ENCODE measurements around the gene CDC42EP3.

Gene CDC42EP3

GRCh38 chr2:37683241-37683640 lies 11.8 kb upstream of the CDC42EP3 start:
- DNase-seq, result no peak

DNA sequence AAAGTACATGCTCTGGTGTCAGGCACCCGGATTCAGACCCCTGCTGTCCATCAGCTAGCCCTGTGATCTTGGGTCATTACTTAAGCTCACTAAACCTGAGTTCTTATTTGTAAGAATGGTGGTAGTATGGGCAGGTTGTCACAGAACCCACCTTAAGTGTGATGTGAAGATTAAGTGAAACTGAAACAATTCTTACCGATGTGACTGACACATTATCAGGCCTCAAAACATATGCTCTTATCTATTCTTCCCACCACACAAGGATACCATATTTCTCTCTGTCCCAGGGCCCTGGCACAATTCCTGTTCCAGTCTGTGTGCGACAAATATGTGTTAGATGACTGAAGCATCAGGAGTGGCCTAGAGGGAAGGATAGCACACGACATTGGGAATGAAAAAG lies 11.0 kb upstream of the CDC42EP3 start:
- no peak for DNase-seq

GRCh38 chr2:37681587-37681986 lies 10.1 kb upstream of the CDC42EP3 start:
- no peak for DNase-seq

DNA sequence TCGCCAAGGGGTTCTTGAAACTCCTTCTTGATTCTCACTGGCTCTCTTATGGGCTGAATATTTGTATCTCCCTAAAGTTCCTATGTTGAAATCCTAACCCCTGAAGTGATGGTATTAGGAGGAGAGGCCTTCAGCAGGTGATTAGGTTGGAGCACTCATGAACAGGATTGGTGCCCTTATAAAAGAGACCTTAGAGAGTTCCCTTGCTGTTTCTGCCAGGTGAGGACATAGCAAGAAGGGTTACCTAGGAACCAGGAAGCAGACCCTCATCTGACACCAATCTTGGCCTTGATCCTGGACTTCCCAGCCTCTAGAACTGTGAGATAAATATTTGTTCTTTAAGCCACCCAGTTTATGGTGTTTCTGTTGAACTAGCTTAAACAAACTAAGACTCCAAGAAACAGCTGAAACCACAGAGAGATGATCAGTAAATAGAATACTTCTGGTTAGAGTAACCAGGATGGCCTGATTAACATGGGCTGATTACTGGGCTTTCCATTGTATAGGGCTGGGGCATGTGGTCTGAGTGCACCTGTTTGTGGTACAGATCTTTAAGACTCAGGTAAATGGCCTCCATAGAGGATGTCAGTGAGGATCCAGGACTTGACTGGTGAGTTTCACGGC lies 7.7 kb upstream of the CDC42EP3 start:
- no peak for DNase-seq

GRCh38 chr2:37676274-37676673 lies 4.8 kb upstream of the CDC42EP3 start:
- no peak for DNase-seq

DNA sequence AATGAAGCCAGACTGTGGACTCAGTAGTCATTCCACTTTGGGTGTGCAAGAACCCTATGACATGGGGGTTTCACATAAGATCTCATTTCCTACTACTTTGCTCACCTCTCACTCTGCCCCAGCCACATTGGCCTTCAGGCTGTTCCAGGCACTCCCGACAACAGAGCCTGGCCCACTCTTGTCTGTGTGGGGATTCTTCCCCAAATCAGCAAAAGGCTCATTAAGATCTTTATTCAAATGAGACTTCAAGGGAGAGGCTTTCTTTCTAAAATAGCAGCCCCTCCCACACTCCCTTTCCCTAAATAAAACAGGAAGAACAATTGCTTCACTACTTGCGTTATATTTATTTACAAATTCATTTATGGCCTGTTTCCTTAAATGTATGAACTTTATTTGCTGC lies 3.5 kb upstream of the CDC42EP3 start:
- DNase-seq, result no peak

DNA sequence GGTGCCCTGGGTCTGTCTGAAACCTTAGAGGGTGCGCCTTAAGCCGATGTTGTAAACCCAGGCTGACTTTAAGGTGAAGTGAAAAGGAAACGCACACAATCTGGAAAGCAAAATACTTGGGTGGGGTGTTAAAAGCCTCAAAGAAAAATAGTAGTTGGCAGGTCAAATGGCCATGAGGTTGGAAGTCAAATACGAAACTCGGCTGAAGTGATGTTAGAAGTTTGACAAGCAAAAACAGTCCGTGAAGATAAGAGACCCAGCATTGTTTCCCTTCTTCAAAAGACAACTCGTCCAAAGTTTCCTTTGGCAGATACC lies 1.4 kb upstream of the CDC42EP3 start:
- DNase-seq, result no peak

GRCh38 chr2:37672104-37672869 lies 845 bp upstream of the CDC42EP3 start:
- DNase-seq, result peak; percentile 31 to 56 (median 43)

GRCh38 chr2:37671816-37672103 lies 318 bp upstream of the CDC42EP3 start:
- peak in 1 of 4 experiments; percentile 41 for DNase-seq

- no peak for DNase-seq
Observed at GRCh38 chr2:37670378-37671008, 949 bp downstream of the CDC42EP3 start.

GRCh38 chr2:37669446-37669845 lies 2.0 kb downstream of the CDC42EP3 start:
- DNase-seq, result no peak

- DNase-seq, result no peak
Observed at GRCh38 chr2:37667704-37668103, 3.7 kb downstream of the CDC42EP3 start.

GRCh38 chr2:37666772-37667171 lies 4.7 kb downstream of the CDC42EP3 start:
- no peak for DNase-seq

GRCh38 chr2:37665604-37666362 lies 5.7 kb downstream of the CDC42EP3 start:
- no peak for DNase-seq

DNA sequence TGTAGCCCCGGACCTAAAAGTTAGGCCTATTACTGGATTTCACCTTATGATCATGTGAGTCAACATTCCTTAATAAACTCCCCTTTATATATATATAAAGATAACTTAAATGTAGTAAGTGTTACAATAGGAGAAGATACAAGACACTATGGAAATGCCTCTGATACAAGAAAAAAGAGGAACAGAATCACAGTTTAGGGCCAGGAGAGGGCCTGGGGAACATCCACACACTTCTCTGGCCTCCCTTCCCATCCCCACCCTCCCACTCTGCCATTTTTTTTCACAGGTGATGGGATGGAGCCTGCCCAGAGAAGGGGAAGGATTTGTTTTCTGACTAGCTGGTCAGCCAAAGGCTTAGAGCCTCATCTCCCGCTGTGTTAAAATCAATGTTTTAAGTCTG lies 6.4 kb downstream of the CDC42EP3 start:
- DNase-seq, result no peak

DNA sequence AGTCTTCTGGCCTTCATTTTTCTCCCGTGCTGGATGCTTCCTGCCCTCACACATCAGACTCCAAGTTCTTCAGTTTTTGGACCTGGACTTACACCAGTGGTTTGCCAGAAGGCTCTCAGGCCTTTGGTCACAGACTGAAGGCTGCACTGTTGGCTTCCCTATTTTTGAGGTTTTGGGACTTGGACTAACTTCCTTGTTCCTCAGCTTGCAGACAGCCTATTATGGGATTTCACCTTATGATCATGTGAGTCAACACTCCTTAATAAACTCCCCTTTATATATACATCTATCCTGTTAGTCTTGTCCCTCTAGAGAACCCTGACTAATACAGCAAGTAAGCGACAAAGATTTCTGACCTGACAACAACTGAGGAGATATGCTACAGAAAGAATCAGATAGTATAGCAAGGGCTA lies 7.2 kb downstream of the CDC42EP3 start:
- no peak for DNase-seq

GRCh38 chr2:37663390-37663789 lies 8.1 kb downstream of the CDC42EP3 start:
- no peak for DNase-seq

- DNase-seq, result no peak
Observed at GRCh38 chr2:37659723-37660122, 11.7 kb downstream of the CDC42EP3 start.

GRCh38 chr2:37658682-37659081 lies 12.8 kb downstream of the CDC42EP3 start:
- no peak for DNase-seq

DNA sequence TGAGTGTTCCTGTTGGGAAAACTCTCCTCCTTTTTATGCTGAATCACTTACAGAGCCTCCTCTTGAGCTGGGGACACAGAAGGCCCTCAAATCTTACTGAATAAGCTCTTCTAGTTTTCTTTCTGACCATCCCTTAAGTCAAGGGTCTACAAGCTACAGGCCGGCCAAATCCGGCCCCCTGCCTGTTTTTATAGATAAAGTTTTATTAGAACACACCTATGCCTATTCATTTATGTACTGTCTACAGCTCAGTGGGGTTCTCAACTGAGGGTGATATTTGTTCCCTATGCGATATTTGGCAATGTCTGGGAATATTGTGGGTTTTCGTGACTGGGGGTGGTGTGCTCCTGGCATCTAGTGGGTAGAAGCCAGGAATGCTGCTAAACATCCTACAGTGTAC lies 14.0 kb downstream of the CDC42EP3 start:
- DNase-seq, result no peak

GRCh38 chr2:37656512-37657423 lies 14.7 kb downstream of the CDC42EP3 start:
- DNase-seq, result no peak

DNA sequence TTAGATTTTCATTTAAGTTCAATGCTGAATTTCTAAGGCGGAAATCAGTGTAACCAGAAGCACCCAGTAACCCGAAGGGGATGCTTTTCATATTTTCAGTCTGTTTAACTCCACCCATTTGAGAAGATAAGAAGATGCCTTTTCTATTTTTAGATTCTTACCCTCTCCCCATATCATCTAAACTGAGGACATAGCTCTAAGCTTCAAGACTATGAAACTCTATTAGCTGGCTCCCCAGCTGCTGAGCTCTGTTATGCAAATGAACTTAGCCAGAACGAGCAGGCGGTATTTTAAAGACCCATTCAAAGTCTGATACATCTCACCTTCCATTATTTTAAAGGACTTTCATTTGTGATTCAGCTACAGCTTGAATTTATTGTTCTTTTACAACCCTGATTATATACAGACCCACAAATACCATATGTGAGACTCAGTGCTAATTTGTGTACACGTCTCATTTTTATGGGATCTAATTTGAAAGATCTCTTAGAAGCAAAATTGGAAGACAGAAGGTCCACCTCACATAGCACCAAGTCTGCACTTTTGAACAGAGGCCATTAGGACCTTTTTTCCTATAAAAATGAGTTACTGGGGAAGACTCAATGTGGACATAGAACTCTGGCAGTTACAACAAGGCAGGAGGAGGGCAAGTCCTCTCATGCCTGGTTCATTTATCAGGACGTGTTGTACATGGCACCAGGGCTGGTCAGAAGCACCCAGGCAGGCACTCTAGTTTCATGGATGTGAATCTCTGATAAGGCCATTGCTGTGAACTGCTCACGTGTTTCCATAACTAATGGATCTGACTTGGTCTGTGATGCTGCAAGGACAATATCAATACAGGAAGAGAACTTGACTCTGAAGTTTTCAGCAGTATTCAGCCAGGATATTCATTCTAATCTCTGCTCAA lies 16.3 kb downstream of the CDC42EP3 start:
- no peak for DNase-seq

Measured in activated CD4-positive, CD25-positive, alpha-beta regulatory T cell (primary cell).